ENCODE measurements around the gene MEX3C.

The MEX3C gene

GRCh38 chr18:51197661-51198424 is at the start of gene MEX3C:
MEX3C (minus strand) TSS chr18:51197681; CDS start chr18:51197320, 361 bp downstream.
- Histone ChIP-seq H3K4me1 (ENCODE audit: insufficient read depth, insufficient read length) (peaks cover 2% of the 10 kb centered on the region), H3K36me3 (ENCODE audit: insufficient read depth, insufficient read length, low read length) (peaks cover 8% of the 10 kb centered on the region), H3K4me3 (ENCODE audit: insufficient read length, low read depth) (peak within 1 kb of the TSS; percentile 95), H3K9ac (ENCODE audit: insufficient read length, low read depth) (peak within 1 kb of the TSS; percentile 98), H3K9me3 (ENCODE audit: insufficient read depth, low read length) (no peaks in the 10 kb centered on the region), H3K27me3 (ENCODE audit: insufficient read depth, insufficient read length) (no peaks in the 10 kb centered on the region)
- peak; percentile 95 for DNase-seq (ENCODE audit: low read depth, low spot score)
- TF ChIP-seq YY1 (IDR thresholded peaks at IDR 0.05; ENCODE audit: insufficient read depth, insufficient read length) = no peak
- no peak for TF ChIP-seq ZNF274 (IDR thresholded peaks at IDR 0.05; ENCODE audit: low read depth, low read length)
- no peak for TF ChIP-seq SUZ12 (IDR thresholded peaks at IDR 0.05; ENCODE audit: extremely low read depth, insufficient read depth, insufficient read length)

GRCh38 chr18:51241226-51241625 is 43.7 kb upstream of the MEX3C start:
- TF ChIP-seq SUZ12 (IDR thresholded peaks at IDR 0.05; ENCODE audit: extremely low read depth, insufficient read depth, insufficient read length) (no peak), YY1 (IDR thresholded peaks at IDR 0.05; ENCODE audit: insufficient read depth, insufficient read length) (no peak), ZNF274 (IDR thresholded peaks at IDR 0.05; ENCODE audit: low read depth, low read length) (no peak)
- Histone ChIP-seq H3K36me3 (ENCODE audit: insufficient read depth, insufficient read length, low read length) (no peaks in the 10 kb centered on the region), H3K9ac (ENCODE audit: insufficient read length, low read depth) (no peak overlapping the region), H3K9me3 (ENCODE audit: insufficient read depth, low read length) (peaks cover 10% of the 10 kb centered on the region; the same call in 1 of the 2 replicates), H3K4me3 (ENCODE audit: insufficient read length, low read depth) (no peak overlapping the region), H3K4me1 (ENCODE audit: insufficient read depth, insufficient read length) (no peaks in the 10 kb centered on the region), H3K27me3 (ENCODE audit: insufficient read depth, insufficient read length) (no peaks in the 10 kb centered on the region)
- DNase-seq (ENCODE audit: low read depth, low spot score) = no peak

GRCh38 chr18:51236225-51236624 is 38.7 kb upstream of the MEX3C start:
- Histone ChIP-seq H3K9ac (ENCODE audit: insufficient read length, low read depth) (no peak overlapping the region), H3K9me3 (ENCODE audit: insufficient read depth, low read length) (peaks cover 10% of the 10 kb centered on the region; the same call in 1 of the 2 replicates), H3K27me3 (ENCODE audit: insufficient read depth, insufficient read length) (no peaks in the 10 kb centered on the region), H3K36me3 (ENCODE audit: insufficient read depth, insufficient read length, low read length) (no peaks in the 10 kb centered on the region), H3K4me3 (ENCODE audit: insufficient read length, low read depth) (no peak overlapping the region), H3K4me1 (ENCODE audit: insufficient read depth, insufficient read length) (peaks cover 5% of the 10 kb centered on the region)
- no peak for TF ChIP-seq SUZ12 (IDR thresholded peaks at IDR 0.05; ENCODE audit: extremely low read depth, insufficient read depth, insufficient read length)
- no peak for TF ChIP-seq ZNF274 (IDR thresholded peaks at IDR 0.05; ENCODE audit: low read depth, low read length)
- TF ChIP-seq YY1 (IDR thresholded peaks at IDR 0.05; ENCODE audit: insufficient read depth, insufficient read length) = no peak
- DNase-seq (ENCODE audit: low read depth, low spot score) = no peak

- no peak for TF ChIP-seq SUZ12 (IDR thresholded peaks at IDR 0.05; ENCODE audit: extremely low read depth, insufficient read depth, insufficient read length)
- TF ChIP-seq YY1 (IDR thresholded peaks at IDR 0.05; ENCODE audit: insufficient read depth, insufficient read length) = no peak
- no peak for TF ChIP-seq ZNF274 (IDR thresholded peaks at IDR 0.05; ENCODE audit: low read depth, low read length)
- H3K4me1 ChIP-seq (ENCODE audit: insufficient read depth, insufficient read length) = peaks cover 5% of the 10 kb centered on the region
- no peaks in the 10 kb centered on the region for H3K36me3 ChIP-seq (ENCODE audit: insufficient read depth, insufficient read length, low read length)
- H3K9me3 ChIP-seq (ENCODE audit: insufficient read depth, low read length) = peaks cover 10% of the 10 kb centered on the region; the same call in 1 of the 2 replicates
- no peak overlapping the region for H3K9ac ChIP-seq (ENCODE audit: insufficient read length, low read depth)
- DNase-seq (ENCODE audit: low read depth, low spot score) = no peak
- no peaks in the 10 kb centered on the region for H3K27me3 ChIP-seq (ENCODE audit: insufficient read depth, insufficient read length)
- H3K4me3 ChIP-seq (ENCODE audit: insufficient read length, low read depth) = no peak overlapping the region
These were observed 37.7 kb upstream of the MEX3C start for GRCh38 chr18:51235009-51235789.

- Histone ChIP-seq H3K4me3 (ENCODE audit: insufficient read length, low read depth) (no peak overlapping the region), H3K4me1 (ENCODE audit: insufficient read depth, insufficient read length) (peaks cover 5% of the 10 kb centered on the region), H3K9ac (ENCODE audit: insufficient read length, low read depth) (no peak overlapping the region), H3K27me3 (ENCODE audit: insufficient read depth, insufficient read length) (no peaks in the 10 kb centered on the region), H3K9me3 (ENCODE audit: insufficient read depth, low read length) (peaks cover 10% of the 10 kb centered on the region; the same call in 1 of the 2 replicates), H3K36me3 (ENCODE audit: insufficient read depth, insufficient read length, low read length) (no peaks in the 10 kb centered on the region)
- no peak for DNase-seq (ENCODE audit: low read depth, low spot score)
- TF ChIP-seq ZNF274 (IDR thresholded peaks at IDR 0.05; ENCODE audit: low read depth, low read length) (no peak), SUZ12 (IDR thresholded peaks at IDR 0.05; ENCODE audit: extremely low read depth, insufficient read depth, insufficient read length) (no peak), YY1 (IDR thresholded peaks at IDR 0.05; ENCODE audit: insufficient read depth, insufficient read length) (no peak)
These were observed 36.9 kb upstream of the MEX3C start for GRCh38 chr18:51234117-51235008.

- no peaks in the 10 kb centered on the region for H3K27me3 ChIP-seq (ENCODE audit: insufficient read depth, insufficient read length)
- H3K4me3 ChIP-seq (ENCODE audit: insufficient read length, low read depth) = no peak overlapping the region
- peaks cover 4% of the 10 kb centered on the region; the same call in 1 of the 2 replicates for H3K9me3 ChIP-seq (ENCODE audit: insufficient read depth, low read length)
- no peaks in the 10 kb centered on the region for H3K36me3 ChIP-seq (ENCODE audit: insufficient read depth, insufficient read length, low read length)
- no peak overlapping the region for H3K9ac ChIP-seq (ENCODE audit: insufficient read length, low read depth)
- no peaks in the 10 kb centered on the region for H3K4me1 ChIP-seq (ENCODE audit: insufficient read depth, insufficient read length)
- no peak for DNase-seq (ENCODE audit: low read depth, low spot score)
- TF ChIP-seq ZNF274 (IDR thresholded peaks at IDR 0.05; ENCODE audit: low read depth, low read length) (no peak), YY1 (IDR thresholded peaks at IDR 0.05; ENCODE audit: insufficient read depth, insufficient read length) (no peak), SUZ12 (IDR thresholded peaks at IDR 0.05; ENCODE audit: extremely low read depth, insufficient read depth, insufficient read length) (no peak)
These were observed 31.8 kb upstream of the MEX3C start for GRCh38 chr18:51229328-51229727.

Measured in NT2/D1 (cell line).